HepG2 (cell line): Measurements from ENCODE around the gene GGT1. TPM values are rescaled to one million over a fixed set of nuclear protein-coding genes. Genes with fewer than 3 reads are reported as not detected.

Experiments
- AGO1 ChIP-seq: fragments of 200-400 bp; formaldehyde crosslinking; IDR thresholded peaks from 2 replicates; pipeline ENCODE4 v1.6.1; 2017; ENCODE audit warnings: mild to moderate bottlenecking, low read depth, low read length, moderate library complexity; ENCODE audit not compliant: poor library complexity, severe bottlenecking
- BCL6 ChIP-seq: IDR thresholded peaks from 2 replicates; pipeline ENCODE4 v1.6.1; 2016; ENCODE audit warnings: missing genetic modification reagents, missing compliant biosample characterization
- ELF4 ChIP-seq: sonication (generic); formaldehyde crosslinking; IDR thresholded peaks from 2 replicates; pipeline ENCODE4 v1.5.0; 2020; ENCODE audit warnings: missing genetic modification reagents, mild to moderate bottlenecking, moderate library complexity, borderline replicate concordance
- REPIN1 ChIP-seq: sonication (generic); formaldehyde crosslinking; IDR thresholded peaks from 2 replicates; pipeline ENCODE4 v1.8.0; 2022; ENCODE audit warnings: missing genetic modification reagents, low read depth, mild to moderate bottlenecking, borderline replicate concordance
- RFX5 ChIP-seq: IDR thresholded peaks from 2 replicates; pipeline ENCODE4 v1.6.1; 2011; ENCODE audit warnings: low read depth, low read length, improper control_type of control experiment
- RNF2 ChIP-seq: fragments of 450-650 bp; conservative IDR thresholded peaks from 2 replicates; pipeline ENCODE4 v1.6.1; 2016; ENCODE audit warnings: low read depth
- RXRA ChIP-seq: sonication (generic); formaldehyde crosslinking; IDR thresholded peaks from 2 replicates; pipeline ENCODE4 v1.5.1; 2020; ENCODE audit warnings: missing genetic modification reagents
- ZNF572 ChIP-seq: sonication (generic); formaldehyde crosslinking; IDR thresholded peaks from 2 replicates; pipeline ENCODE4 v1.5.1; 2020; ENCODE audit warnings: mild to moderate bottlenecking, missing genetic modification reagents
- polyA plus RNA-seq, 8 experiments: library from polyadenylated mRNA; depleted of rRNA in 3 of 8; stranded (reverse) in 7 of 8; unstranded in 1 of 8; fragments of >200 nt; fragmentation: Illumina TruSeq in 4 of 8; extraction: Trizol in 4 of 8; gene quantifications; 2 replicates each; pipeline versions ENCODE4 v1.2.1 to v1.2.3, GENCODE V29; 2011 to 2016; ENCODE audit warnings: low read depth in 4 of 8, missing spikeins in 1 of 8, mixed read lengths in 1 of 8; ENCODE audit not compliant: insufficient read depth in 1 of 8
- total RNA-seq, 5 experiments: library from RNA; depleted of rRNA; stranded (reverse); fragments of >200 nt; fragmentation: Illumina TruSeq; extraction: Trizol; gene quantifications; 2 replicates each; pipeline ENCODE4 v1.2.3, GENCODE V29; 2016; ENCODE audit warnings: low read depth in 1 of 5
- TF ChIP-seq, protein P1 (sequence below): sonication (generic); formaldehyde crosslinking; IDR thresholded peaks from 2 replicates; pipeline ENCODE4 v1.4.0; 2020; ENCODE audit warnings: missing genetic modification reagents, mild to moderate bottlenecking, borderline replicate concordance
- TF ChIP-seq, protein P2 (sequence below): sonication (generic); formaldehyde crosslinking; IDR thresholded peaks from 2 replicates; pipeline ENCODE4 v1.4.0; 2020; ENCODE audit warnings: missing genetic modification reagents, mild to moderate bottlenecking, borderline replicate concordance
- TF ChIP-seq, protein P3 (sequence below): IDR thresholded peaks from 2 replicates; pipeline ENCODE4 v1.6.1; 2012; ENCODE audit warnings: low read depth, low read length, improper control_type of control experiment
- TF ChIP-seq, protein P4 (sequence below): sonication (generic); formaldehyde crosslinking; IDR thresholded peaks from 2 replicates; pipeline ENCODE4 v1.4.0; 2020; ENCODE audit warnings: mild to moderate bottlenecking, missing genetic modification reagents
- TF ChIP-seq, protein P5 (sequence below): sonication (generic); formaldehyde crosslinking; IDR thresholded peaks from 2 replicates; pipeline ENCODE4 v1.4.0; 2020; ENCODE audit warnings: missing genetic modification reagents

The GGT1 gene
- total and polyA plus RNA-seq, 2 of the 13 experiments (the other 11 are each of a cell fraction or from before 2014, with no cell fraction given): 29.9 to 103 TPM

DNA sequence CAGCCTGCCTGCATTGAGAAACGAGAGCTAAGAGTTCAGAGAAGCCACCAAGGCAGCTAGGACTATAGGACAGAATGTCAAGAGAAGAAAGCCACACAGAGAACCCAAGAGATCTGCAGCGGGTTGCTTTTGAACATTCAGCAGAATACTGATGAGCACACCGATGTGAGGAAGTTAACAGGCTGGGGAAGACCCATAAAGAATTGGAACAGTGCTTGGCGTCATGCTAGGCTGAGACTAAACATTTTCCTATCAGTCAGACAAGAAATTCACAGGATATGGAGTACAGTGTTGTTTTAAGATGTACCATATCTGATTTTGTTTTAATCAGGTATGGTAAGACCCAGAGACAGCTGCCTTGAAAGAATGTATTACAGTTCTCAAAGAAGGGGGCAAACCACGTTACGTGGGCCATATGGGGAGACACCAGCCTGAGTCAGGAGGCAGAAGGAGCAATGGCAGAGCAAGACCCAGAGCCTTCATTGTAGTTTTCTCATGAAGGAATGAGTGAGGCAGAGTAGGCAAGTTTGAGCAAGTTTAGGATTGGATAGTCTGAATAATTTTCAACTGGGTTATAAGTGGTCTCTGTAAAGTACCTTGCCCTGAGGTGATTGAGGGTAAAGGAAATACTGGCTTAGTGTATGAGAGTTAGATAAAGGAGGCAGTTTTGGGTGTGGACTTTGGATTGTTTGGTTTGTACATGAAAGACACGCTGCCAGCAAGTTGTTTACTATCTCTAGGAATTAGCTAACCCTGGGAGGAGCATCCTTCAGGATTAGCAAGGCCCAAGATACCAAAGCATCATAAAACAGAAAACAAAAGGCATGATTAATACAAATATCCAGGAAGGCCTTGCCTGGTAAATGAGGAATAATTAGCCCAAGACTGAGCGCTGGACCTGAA is 24.4 kb upstream of the GGT1 start (continued):
- TF ChIP-seq, protein P1, sequence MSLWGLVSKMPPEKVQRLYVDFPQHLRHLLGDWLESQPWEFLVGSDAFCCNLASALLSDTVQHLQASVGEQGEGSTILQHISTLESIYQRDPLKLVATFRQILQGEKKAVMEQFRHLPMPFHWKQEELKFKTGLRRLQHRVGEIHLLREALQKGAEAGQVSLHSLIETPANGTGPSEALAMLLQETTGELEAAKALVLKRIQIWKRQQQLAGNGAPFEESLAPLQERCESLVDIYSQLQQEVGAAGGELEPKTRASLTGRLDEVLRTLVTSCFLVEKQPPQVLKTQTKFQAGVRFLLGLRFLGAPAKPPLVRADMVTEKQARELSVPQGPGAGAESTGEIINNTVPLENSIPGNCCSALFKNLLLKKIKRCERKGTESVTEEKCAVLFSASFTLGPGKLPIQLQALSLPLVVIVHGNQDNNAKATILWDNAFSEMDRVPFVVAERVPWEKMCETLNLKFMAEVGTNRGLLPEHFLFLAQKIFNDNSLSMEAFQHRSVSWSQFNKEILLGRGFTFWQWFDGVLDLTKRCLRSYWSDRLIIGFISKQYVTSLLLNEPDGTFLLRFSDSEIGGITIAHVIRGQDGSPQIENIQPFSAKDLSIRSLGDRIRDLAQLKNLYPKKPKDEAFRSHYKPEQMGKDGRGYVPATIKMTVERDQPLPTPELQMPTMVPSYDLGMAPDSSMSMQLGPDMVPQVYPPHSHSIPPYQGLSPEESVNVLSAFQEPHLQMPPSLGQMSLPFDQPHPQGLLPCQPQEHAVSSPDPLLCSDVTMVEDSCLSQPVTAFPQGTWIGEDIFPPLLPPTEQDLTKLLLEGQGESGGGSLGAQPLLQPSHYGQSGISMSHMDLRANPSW (CRISPR knock-in tag): no peak; the same call in 1 of the 2 replicates
- TF ChIP-seq AGO1: no peak
- no peak for TF ChIP-seq ELF4 (CRISPR knock-in tag)
- TF ChIP-seq, protein P2, sequence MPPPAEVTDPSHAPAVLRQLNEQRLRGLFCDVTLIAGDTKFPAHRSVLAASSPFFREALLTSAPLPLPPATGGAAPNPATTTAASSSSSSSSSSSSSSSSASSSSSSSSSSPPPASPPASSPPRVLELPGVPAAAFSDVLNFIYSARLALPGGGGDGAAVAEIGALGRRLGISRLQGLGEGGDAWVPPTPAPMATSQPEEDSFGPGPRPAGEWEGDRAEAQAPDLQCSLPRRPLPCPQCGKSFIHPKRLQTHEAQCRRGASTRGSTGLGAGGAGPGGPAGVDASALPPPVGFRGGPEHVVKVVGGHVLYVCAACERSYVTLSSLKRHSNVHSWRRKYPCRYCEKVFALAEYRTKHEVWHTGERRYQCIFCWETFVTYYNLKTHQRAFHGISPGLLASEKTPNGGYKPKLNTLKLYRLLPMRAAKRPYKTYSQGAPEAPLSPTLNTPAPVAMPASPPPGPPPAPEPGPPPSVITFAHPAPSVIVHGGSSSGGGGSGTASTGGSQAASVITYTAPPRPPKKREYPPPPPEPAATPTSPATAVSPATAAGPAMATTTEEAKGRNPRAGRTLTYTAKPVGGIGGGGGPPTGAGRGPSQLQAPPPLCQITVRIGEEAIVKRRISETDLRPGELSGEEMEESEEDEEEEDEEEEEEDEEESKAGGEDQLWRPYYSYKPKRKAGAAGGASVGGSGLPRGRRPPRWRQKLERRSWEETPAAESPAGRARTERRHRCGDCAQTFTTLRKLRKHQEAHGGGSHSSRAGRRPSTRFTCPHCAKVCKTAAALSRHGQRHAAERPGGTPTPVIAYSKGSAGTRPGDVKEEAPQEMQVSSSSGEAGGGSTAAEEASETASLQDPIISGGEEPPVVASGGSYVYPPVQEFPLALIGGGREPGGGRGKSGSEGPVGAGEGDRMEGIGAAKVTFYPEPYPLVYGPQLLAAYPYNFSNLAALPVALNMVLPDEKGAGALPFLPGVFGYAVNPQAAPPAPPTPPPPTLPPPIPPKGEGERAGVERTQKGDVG (CRISPR knock-in tag): no peak
- TF ChIP-seq ZNF572 (CRISPR knock-in tag): no peak
- no peak for TF ChIP-seq RNF2
- no peak for TF ChIP-seq RFX5
- TF ChIP-seq, protein P3, sequence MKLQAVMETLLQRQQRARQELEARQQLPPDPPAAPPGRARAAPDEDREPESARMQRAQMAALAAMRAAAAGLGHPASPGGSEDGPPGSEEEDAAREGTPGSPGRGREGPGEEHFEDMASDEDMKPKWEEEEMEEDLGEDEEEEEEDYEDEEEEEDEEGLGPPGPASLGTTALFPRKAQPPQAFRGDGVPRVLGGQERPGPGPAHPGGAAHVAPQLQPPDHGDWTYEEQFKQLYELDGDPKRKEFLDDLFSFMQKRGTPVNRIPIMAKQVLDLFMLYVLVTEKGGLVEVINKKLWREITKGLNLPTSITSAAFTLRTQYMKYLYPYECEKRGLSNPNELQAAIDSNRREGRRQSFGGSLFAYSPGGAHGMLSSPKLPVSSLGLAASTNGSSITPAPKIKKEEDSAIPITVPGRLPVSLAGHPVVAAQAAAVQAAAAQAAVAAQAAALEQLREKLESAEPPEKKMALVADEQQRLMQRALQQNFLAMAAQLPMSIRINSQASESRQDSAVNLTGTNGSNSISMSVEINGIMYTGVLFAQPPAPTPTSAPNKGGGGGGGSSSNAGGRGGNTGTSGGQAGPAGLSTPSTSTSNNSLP: peak; percentile 79
- peak; percentile 60; the same call in 1 of the 2 replicates for TF ChIP-seq REPIN1
- TF ChIP-seq RXRA (CRISPR knock-in tag): peak; percentile 59; the same call in 1 of the 2 replicates
- TF ChIP-seq BCL6: peak; percentile 99
- TF ChIP-seq, protein P4, sequence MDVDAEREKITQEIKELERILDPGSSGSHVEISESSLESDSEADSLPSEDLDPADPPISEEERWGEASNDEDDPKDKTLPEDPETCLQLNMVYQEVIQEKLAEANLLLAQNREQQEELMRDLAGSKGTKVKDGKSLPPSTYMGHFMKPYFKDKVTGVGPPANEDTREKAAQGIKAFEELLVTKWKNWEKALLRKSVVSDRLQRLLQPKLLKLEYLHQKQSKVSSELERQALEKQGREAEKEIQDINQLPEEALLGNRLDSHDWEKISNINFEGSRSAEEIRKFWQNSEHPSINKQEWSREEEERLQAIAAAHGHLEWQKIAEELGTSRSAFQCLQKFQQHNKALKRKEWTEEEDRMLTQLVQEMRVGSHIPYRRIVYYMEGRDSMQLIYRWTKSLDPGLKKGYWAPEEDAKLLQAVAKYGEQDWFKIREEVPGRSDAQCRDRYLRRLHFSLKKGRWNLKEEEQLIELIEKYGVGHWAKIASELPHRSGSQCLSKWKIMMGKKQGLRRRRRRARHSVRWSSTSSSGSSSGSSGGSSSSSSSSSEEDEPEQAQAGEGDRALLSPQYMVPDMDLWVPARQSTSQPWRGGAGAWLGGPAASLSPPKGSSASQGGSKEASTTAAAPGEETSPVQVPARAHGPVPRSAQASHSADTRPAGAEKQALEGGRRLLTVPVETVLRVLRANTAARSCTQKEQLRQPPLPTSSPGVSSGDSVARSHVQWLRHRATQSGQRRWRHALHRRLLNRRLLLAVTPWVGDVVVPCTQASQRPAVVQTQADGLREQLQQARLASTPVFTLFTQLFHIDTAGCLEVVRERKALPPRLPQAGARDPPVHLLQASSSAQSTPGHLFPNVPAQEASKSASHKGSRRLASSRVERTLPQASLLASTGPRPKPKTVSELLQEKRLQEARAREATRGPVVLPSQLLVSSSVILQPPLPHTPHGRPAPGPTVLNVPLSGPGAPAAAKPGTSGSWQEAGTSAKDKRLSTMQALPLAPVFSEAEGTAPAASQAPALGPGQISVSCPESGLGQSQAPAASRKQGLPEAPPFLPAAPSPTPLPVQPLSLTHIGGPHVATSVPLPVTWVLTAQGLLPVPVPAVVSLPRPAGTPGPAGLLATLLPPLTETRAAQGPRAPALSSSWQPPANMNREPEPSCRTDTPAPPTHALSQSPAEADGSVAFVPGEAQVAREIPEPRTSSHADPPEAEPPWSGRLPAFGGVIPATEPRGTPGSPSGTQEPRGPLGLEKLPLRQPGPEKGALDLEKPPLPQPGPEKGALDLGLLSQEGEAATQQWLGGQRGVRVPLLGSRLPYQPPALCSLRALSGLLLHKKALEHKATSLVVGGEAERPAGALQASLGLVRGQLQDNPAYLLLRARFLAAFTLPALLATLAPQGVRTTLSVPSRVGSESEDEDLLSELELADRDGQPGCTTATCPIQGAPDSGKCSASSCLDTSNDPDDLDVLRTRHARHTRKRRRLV: no peak
- TF ChIP-seq, protein P5, sequence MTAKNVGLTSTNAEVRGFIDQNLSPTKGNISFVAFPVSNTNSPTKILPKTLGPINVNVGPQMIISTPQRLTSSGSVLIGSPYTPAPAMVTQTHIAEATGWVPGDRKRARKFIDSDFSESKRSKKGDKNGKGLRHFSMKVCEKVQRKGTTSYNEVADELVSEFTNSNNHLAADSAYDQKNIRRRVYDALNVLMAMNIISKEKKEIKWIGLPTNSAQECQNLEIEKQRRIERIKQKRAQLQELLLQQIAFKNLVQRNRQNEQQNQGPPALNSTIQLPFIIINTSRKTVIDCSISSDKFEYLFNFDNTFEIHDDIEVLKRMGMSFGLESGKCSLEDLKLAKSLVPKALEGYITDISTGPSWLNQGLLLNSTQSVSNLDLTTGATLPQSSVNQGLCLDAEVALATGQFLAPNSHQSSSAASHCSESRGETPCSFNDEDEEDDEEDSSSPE (CRISPR knock-in tag): peak; percentile 40; the same call in 1 of the 2 replicates
